GM18498 (cell line): Measurements from ENCODE around the gene CFAP300.

ENCODE experiments used
- ATAC-seq: cut with Tn5 transposase; IDR thresholded peaks from one replicate; pipeline ENCODE4 v1.9.1; 2021; ENCODE audit warnings: mild to moderate bottlenecking, moderate library complexity; ENCODE audit not compliant: unreplicated experiment

The CFAP300 gene

GRCh38 chr11:102119997-102120396 is 72.8 kb downstream of the CFAP300 start:
- ATAC-seq, result no peak

DNA sequence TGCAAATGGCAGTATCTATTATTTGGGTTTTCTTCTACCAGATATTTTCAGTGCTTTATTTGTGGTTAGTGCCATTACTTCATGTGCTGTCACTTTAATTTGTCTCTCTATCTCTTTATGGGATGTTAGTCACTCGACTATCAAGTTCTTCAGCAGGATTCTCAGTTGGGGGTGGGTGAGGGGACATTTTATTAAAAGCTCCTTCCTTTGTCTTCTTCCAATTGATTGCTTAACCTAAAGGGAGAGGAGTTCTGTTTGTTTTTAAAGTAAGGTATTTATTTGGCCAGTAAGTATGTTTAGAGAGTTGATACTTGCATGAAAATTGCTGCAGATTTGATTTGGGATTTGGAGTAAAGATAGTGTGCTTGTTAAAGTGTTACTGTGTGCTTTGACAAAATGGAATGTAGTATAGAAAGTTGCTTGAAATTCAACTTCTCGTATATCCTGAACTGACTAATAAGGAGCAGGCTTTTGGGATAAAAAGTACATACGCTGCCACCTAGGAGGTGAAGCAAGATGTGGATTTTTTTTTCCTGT is 73.3 kb downstream of the CFAP300 start:
- ATAC-seq, result no peak

DNA sequence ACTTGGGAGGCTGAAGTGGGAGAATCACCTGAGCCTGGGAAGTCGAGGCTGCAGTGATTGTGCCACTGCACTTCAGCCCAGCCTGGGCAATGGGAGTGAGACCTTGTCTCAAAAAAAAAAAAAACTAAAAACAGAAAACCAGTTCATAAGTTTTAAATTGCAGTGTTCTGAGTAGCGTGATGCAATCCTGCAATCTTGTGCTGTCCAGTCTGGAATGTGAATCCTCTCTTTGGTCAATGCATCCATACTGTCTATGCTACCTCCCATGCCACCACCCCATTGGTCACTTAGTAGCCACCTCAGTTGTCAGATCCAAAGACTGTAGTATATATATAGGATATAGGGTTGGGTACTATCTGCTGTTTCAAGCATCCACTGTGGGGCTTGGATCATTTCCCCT is 74.1 kb downstream of the CFAP300 start:
- ATAC-seq, result no peak
